Colonic mucosa (tissue), 4 donors: Measurements from ENCODE around the gene STH. TPM values are rescaled to one million over a fixed set of nuclear protein-coding genes. Genes with fewer than 3 reads are reported as not detected.

Experiments
- DNase-seq: peaks from one replicate; pipeline ENCODE4 v3.0.0-alpha.2; 2020
- H3K27ac ChIP-seq: fragments of 200-600 bp; one replicate; pipeline ENCODE4 v1.8.0; 2021
- H3K27me3 ChIP-seq: fragments of 200-600 bp; one replicate; pipeline ENCODE4 v1.8.0; 2021
- H3K36me3 ChIP-seq: fragments of 200-600 bp; one replicate; pipeline ENCODE4 v1.8.0; 2021
- H3K4me1 ChIP-seq: fragments of 200-600 bp; one replicate; pipeline ENCODE4 v1.8.0; 2021; ENCODE audit warnings: mild to moderate bottlenecking
- H3K4me3 ChIP-seq: fragments of 200-600 bp; one replicate; pipeline ENCODE4 v1.8.0; 2021
- H3K9ac ChIP-seq, 2 donors: one replicate each; pipeline ENCODE4 v1.7.0; 2013; ENCODE audit warnings: control low read depth in 2 of 2, low read depth in 2 of 2, low read length in 2 of 2
- H3K9me3 ChIP-seq: fragments of 200-600 bp; one replicate; pipeline ENCODE4 v1.8.0; 2021
- CTCF ChIP-seq: fragments of 200-600 bp; IDR thresholded peaks from one replicate; pipeline ENCODE4 v1.8.0; 2022; ENCODE audit warnings: antibody characterized with exemption, mild to moderate bottlenecking
- intact Hi-C: fragments of 100-400 bp; cut with DNase I; formaldehyde crosslinking; loops from one replicate; pipeline ENCODE4 v1.14.1; 2022
- total RNA-seq, 2 donors: library from RNA; stranded (reverse); fragmentation: NEBNext Ultra II Directional in 1 of 2; extraction: Animal tissue kit (Norgen Biotek cat#: 25700) in 1 of 2; gene quantifications; one replicate each; pipeline ENCODE4 v1.2.1, GENCODE V29; 2021
- donor health status: healthy.
- donor health status: DM: no; HTN: no; CAD: no.
- donor health status: DM: no; HTN: no; CAD: no.

Gene STH
- total RNA-seq, 2 donors from 2014 or later, result not detected

- Histone ChIP-seq H3K9me3 (no peaks in the 10 kb centered on the region), H3K27ac (no peak overlapping the region), H3K4me3 (no peak overlapping the region), H3K27me3 (no peaks in the 10 kb centered on the region), H3K36me3 (no peaks in the 10 kb centered on the region), H3K9ac (no peak overlapping the region), H3K4me1 (no peaks in the 10 kb centered on the region)
- no peak for DNase-seq
- TF ChIP-seq CTCF, result no peak
- intact Hi-C loops, result no loop called here
Measured at GRCh38 chr17:45996282-45996937, 2.6 kb upstream of the STH start.

- TF ChIP-seq CTCF, result no peak
- no peak overlapping the region for H3K4me3 ChIP-seq
- H3K9me3 ChIP-seq, result no peaks in the 10 kb centered on the region
- intact Hi-C loops, result no loop called here
- no peaks in the 10 kb centered on the region for H3K4me1 ChIP-seq
- no peak overlapping the region for H3K9ac ChIP-seq
- H3K36me3 ChIP-seq, result no peaks in the 10 kb centered on the region
- no peak overlapping the region for H3K27ac ChIP-seq
- no peaks in the 10 kb centered on the region for H3K27me3 ChIP-seq
- no peak for DNase-seq
Measured at GRCh38 chr17:45997166-45997565, 1.9 kb upstream of the STH start.

GRCh38 chr17:45997624-45998023 lies 1.4 kb upstream of the STH start:
- Histone ChIP-seq H3K9ac (no peak overlapping the region), H3K4me1 (no peaks in the 10 kb centered on the region), H3K27ac (no peak overlapping the region), H3K9me3 (no peaks in the 10 kb centered on the region), H3K27me3 (no peaks in the 10 kb centered on the region), H3K36me3 (no peaks in the 10 kb centered on the region), H3K4me3 (no peak overlapping the region)
- DNase-seq, result no peak
- intact Hi-C loops, result no loop called here
- TF ChIP-seq CTCF, result no peak

- H3K4me1 ChIP-seq, result no peaks in the 10 kb centered on the region
- no peak overlapping the region for H3K9ac ChIP-seq
- no peaks in the 10 kb centered on the region for H3K36me3 ChIP-seq
- no peaks in the 10 kb centered on the region for H3K27me3 ChIP-seq
- no peak overlapping the region for H3K4me3 ChIP-seq
- H3K9me3 ChIP-seq, result no peaks in the 10 kb centered on the region
- no peak for TF ChIP-seq CTCF
- no peak overlapping the region for H3K27ac ChIP-seq
- intact Hi-C loops, result loop anchor here (5.0 kb wide), 1 partner anchor 42 kb away; no protein-coding TSS in a partner anchor
- DNase-seq, result no peak
Measured at GRCh38 chr17:45999900-46000290, 845 bp downstream of the STH start.

GRCh38 chr17:46000292-46000691 lies 1.2 kb downstream of the STH start:
- intact Hi-C loops, result loop anchor here (5.0 kb wide), 1 partner anchor 42 kb away; no protein-coding TSS in a partner anchor
- H3K4me1 ChIP-seq, result no peaks in the 10 kb centered on the region

More at GRCh38 chr17:46000292-46000691, 1.2 kb downstream of the STH start:
- TF ChIP-seq CTCF, result no peak
- Histone ChIP-seq H3K27ac (no peak overlapping the region), H3K36me3 (no peaks in the 10 kb centered on the region), H3K27me3 (no peaks in the 10 kb centered on the region), H3K9me3 (no peaks in the 10 kb centered on the region), H3K4me3 (no peak overlapping the region), H3K9ac (no peak overlapping the region)
- no peak for DNase-seq
